IPS-18a (cell line): ENCODE results near the gene NCKAP5.
A peak's percentile ranks its signal among the peaks of the same experiment; 100 is the strongest.

Experiments used
- H3K27ac ChIP-seq: one replicate; pipeline ENCODE4 v1.5.1; 2013; ENCODE audit warnings: low read length
- H3K27me3 ChIP-seq: one replicate; pipeline ENCODE4 v1.6.1; 2013; ENCODE audit warnings: mild to moderate bottlenecking, low read length; ENCODE audit not compliant: control insufficient read depth, insufficient read depth
- H3K36me3 ChIP-seq: one replicate; pipeline ENCODE4 v1.6.1; 2013; ENCODE audit warnings: low read depth, low read length; ENCODE audit not compliant: control insufficient read depth
- H3K4me1 ChIP-seq: one replicate; pipeline ENCODE4 v1.6.1; 2013; ENCODE audit warnings: low read depth, low read length; ENCODE audit not compliant: control insufficient read depth
- H3K4me3 ChIP-seq: one replicate; pipeline ENCODE4 v1.5.1; 2013; ENCODE audit warnings: low read length
- H3K9ac ChIP-seq: one replicate; pipeline ENCODE4 v1.6.1; 2013; ENCODE audit warnings: mild to moderate bottlenecking, low read length, moderate library complexity
- H3K9me3 ChIP-seq: one replicate; pipeline ENCODE4 v1.6.1; 2013; ENCODE audit warnings: low read depth, low read length; ENCODE audit not compliant: control insufficient read depth

The NCKAP5 gene

DNA sequence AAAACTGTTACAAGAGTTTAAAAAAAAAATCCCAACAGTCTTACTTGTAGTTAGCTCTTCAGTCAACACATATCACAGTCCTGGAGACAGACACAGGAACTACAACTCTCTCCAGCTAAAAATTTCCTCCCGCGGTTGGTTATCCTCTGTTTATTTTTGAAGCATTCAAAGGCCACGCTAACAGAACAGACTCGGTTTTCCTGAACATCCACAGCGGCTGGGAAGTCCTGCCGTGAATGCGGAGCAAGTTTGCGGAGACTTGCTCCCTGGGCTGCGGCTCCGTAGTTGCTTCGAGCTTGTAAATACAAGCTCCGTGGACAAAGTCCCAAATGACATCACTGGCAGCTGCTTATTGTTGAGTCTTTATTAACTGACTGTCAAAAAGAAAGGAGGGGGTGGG is at the start of gene NCKAP5:
Gene NCKAP5, minus strand, starts transcription at position 292 of the 400 bp plus-strand sequence. CDS start 50,937 bp downstream, outside the sequence.
- Histone ChIP-seq H3K9ac (no peak within 1 kb of the TSS), H3K9me3 (no peaks in the 10 kb centered on the region), H3K4me1 (peaks cover 42% of the 10 kb centered on the region), H3K4me3 (peak within 1 kb of the TSS; percentile 40), H3K27me3 (no peaks in the 10 kb centered on the region), H3K27ac (no peak within 1 kb of the TSS), H3K36me3 (no peaks in the 10 kb centered on the region)

GRCh38 chr2:133609664-133610063 is 41.4 kb upstream of the NCKAP5 start:
- Histone ChIP-seq H3K9ac (no peak overlapping the region), H3K27ac (no peak overlapping the region), H3K4me3 (no peak overlapping the region), H3K4me1 (peaks cover 16% of the 10 kb centered on the region), H3K9me3 (no peaks in the 10 kb centered on the region), H3K36me3 (no peaks in the 10 kb centered on the region), H3K27me3 (no peaks in the 10 kb centered on the region)

- Histone ChIP-seq H3K27ac (no peak overlapping the region), H3K36me3 (no peaks in the 10 kb centered on the region), H3K9ac (no peak overlapping the region), H3K4me3 (no peak overlapping the region), H3K27me3 (no peaks in the 10 kb centered on the region), H3K9me3 (no peaks in the 10 kb centered on the region), H3K4me1 (peaks cover 16% of the 10 kb centered on the region)
These were observed 40.0 kb upstream of the NCKAP5 start for GRCh38 chr2:133608291-133608690.

- Histone ChIP-seq H3K36me3 (no peaks in the 10 kb centered on the region), H3K9me3 (no peaks in the 10 kb centered on the region), H3K4me3 (no peak overlapping the region), H3K4me1 (peaks cover 16% of the 10 kb centered on the region), H3K9ac (no peak overlapping the region), H3K27me3 (no peaks in the 10 kb centered on the region), H3K27ac (no peak overlapping the region)
These were observed 39.4 kb upstream of the NCKAP5 start for GRCh38 chr2:133607679-133608078.

DNA sequence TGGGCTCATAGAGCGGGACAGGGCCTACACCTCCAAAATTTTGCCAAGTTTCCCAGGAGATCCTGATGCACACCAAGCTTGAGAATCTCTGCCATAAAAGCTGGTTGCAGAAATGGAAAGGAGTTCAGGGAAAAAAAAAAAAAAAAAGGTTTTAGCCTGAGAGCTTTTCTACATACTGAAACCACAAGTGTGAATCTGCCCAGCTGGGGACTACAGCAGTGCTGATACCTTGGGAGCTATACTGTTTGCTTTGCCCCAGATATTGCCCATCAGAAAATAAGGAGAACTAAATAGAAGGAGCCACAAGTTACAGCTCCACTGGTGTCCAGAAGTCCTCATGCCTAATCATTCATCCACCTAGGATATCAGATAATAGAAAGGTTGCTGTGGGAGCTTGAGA is 38.4 kb upstream of the NCKAP5 start:
- Histone ChIP-seq H3K27ac (no peak overlapping the region), H3K9ac (no peak overlapping the region), H3K9me3 (no peaks in the 10 kb centered on the region)

DNA sequence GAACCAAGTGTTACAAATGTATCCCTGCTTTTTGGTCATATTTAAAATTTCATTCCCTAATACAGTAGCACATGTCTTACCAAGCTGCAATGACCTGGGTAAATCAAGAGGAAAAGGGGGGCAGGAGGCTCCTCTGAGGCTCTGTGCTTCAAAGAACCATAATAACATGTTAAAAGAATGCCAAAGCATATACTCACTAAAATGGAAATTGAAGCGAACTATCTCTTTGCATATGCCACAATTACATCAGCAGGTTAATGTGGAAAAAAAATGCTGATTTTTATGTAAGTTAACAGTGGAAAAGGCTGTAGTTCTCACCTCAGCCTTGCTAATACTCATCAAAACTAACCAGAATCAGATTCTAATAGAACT is 37.5 kb upstream of the NCKAP5 start:
- Histone ChIP-seq H3K9me3 (no peaks in the 10 kb centered on the region), H3K9ac (no peak overlapping the region), H3K36me3 (no peaks in the 10 kb centered on the region), H3K4me3 (no peak overlapping the region), H3K27ac (no peak overlapping the region), H3K4me1 (peaks cover 16% of the 10 kb centered on the region), H3K27me3 (no peaks in the 10 kb centered on the region)

More for the DNA sequence above, 38.4 kb upstream of the NCKAP5 start:
- Histone ChIP-seq H3K27me3 (no peaks in the 10 kb centered on the region), H3K36me3 (no peaks in the 10 kb centered on the region), H3K4me1 (peaks cover 16% of the 10 kb centered on the region), H3K4me3 (no peak overlapping the region)

DNA sequence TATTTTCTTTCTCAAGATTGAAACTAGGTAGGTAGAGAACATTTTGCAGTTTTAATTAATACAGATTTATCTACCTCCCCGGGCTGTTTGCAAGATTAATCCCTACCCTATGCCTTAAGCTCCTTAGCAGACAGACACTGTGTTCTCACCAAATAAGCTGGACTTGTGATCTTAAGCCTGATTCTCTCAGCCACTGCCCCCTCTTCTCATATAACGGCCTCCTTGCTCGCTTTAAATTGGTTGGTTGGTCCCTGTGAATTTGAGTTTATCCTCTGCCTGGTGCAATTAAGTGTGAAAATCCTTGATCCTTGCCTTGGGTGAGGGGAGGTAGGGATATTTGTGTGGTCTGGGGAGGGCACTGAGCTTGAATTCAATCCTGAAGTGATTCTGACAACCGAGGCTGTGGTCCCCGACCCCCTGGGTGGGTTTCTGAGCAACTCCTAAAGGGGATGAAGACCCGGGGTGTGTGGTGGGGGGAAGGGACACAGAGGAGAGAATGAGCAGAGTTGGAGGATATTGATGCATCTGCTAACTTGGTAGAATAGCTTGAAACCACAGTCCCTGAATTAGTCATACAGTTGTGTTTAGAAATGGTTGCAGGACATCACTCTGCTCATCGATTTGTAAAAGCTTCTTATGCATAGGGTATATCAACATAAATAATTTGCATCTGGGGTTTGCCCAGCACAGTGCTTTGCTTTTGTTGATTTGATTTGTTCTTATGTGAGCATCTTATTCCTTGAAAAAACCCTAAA is 36.9 kb upstream of the NCKAP5 start:
- H3K9me3 ChIP-seq, result no peaks in the 10 kb centered on the region
- H3K4me1 ChIP-seq, result peaks cover 11% of the 10 kb centered on the region
- H3K27me3 ChIP-seq, result no peaks in the 10 kb centered on the region
- H3K27ac ChIP-seq, result no peak overlapping the region
- no peaks in the 10 kb centered on the region for H3K36me3 ChIP-seq
- no peak overlapping the region for H3K4me3 ChIP-seq
- no peak overlapping the region for H3K9ac ChIP-seq

- no peak overlapping the region for H3K9ac ChIP-seq
- H3K4me3 ChIP-seq, result no peak overlapping the region
- H3K9me3 ChIP-seq, result no peaks in the 10 kb centered on the region
These were observed 34.8 kb upstream of the NCKAP5 start for GRCh38 chr2:133603109-133603508.

GRCh38 chr2:133602538-133602937 is 34.3 kb upstream of the NCKAP5 start:
- H3K4me3 ChIP-seq, result no peak overlapping the region

More at GRCh38 chr2:133603109-133603508, 34.8 kb upstream of the NCKAP5 start:
- Histone ChIP-seq H3K27ac (no peak overlapping the region), H3K27me3 (no peaks in the 10 kb centered on the region), H3K4me1 (peaks cover 15% of the 10 kb centered on the region), H3K36me3 (no peaks in the 10 kb centered on the region)

GRCh38 chr2:133600266-133600928 is 32.1 kb upstream of the NCKAP5 start:
- no peaks in the 10 kb centered on the region for H3K27me3 ChIP-seq
- peaks cover 11% of the 10 kb centered on the region for H3K4me1 ChIP-seq
- H3K9me3 ChIP-seq, result no peaks in the 10 kb centered on the region
- no peaks in the 10 kb centered on the region for H3K36me3 ChIP-seq
- H3K9ac ChIP-seq, result no peak overlapping the region
- no peak overlapping the region for H3K4me3 ChIP-seq
- no peak overlapping the region for H3K27ac ChIP-seq

More at GRCh38 chr2:133602538-133602937, 34.3 kb upstream of the NCKAP5 start:
- Histone ChIP-seq H3K36me3 (no peaks in the 10 kb centered on the region), H3K4me1 (peaks cover 15% of the 10 kb centered on the region), H3K9me3 (no peaks in the 10 kb centered on the region), H3K9ac (no peak overlapping the region), H3K27ac (no peak overlapping the region), H3K27me3 (no peaks in the 10 kb centered on the region)

DNA sequence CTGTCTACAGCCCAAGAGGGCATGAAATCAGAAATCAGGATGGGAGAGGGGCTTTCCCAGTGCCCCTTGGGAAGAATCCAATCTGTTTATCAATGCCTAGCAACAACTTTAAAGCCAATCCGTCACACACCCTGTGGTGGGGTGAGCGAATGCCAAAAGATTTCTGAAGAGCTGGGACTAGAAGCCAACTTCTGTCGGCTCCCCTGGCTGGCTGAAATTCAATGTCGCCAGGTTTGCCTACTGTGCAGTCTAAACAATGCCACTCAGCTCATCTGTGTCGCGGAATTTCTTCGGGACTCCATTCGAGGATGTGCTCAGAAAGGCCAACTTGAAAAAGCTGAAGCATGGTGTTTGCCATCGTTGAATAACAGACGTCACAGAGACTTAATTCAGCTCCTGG is 31.5 kb upstream of the NCKAP5 start:
- Histone ChIP-seq H3K9me3 (no peaks in the 10 kb centered on the region), H3K9ac (no peak overlapping the region), H3K27me3 (no peaks in the 10 kb centered on the region), H3K4me1 (peaks cover 6% of the 10 kb centered on the region), H3K27ac (no peak overlapping the region), H3K4me3 (no peak overlapping the region), H3K36me3 (no peaks in the 10 kb centered on the region)
